ENCODE results near the gene HSD17B3. TPM values are rescaled to one million over a fixed set of nuclear protein-coding genes. Genes with fewer than 3 reads are reported as not detected.

Gene HSD17B3
- total and polyA plus RNA-seq, 10 of the 15 experiments (the other 5 are each of a cell fraction or from before 2014, with no cell fraction given), result not detected

DNA sequence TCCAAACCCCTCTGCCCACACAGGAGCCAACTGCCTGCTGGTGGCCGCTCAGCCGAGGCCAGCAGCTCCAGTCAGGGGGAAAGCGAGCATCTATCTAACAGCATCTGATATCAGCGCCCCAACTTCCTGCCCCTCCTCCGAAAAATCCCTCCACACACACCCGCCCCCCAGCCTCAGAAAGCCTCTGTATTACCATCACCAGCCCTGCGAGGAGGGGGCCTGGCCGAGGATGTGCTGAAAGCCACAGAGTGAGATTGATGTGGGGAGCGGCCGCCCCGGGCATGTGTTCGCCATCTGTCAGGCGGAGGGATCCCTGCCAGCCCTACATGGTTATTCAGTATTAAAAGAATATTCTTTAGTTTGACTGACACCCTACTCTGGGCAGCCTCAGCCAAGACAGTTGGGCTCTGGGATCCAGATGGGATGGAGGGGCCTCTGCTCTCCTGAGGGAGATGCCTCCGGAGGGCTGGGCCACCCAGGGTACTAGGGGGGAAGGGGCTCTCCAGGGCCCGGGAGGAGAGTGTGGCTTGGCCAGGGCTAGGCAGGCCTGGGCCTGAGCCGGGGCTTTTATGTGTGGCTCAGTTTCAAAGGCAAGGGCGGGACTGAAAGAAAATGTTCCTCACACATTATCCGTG is 98.0 kb downstream of the HSD17B3 start (continued):
- TF ChIP-seq PBX3 (IDR thresholded peaks at IDR 0.05; ENCODE audit: insufficient replicate concordance, low read depth, low read length), result no peak

DNA sequence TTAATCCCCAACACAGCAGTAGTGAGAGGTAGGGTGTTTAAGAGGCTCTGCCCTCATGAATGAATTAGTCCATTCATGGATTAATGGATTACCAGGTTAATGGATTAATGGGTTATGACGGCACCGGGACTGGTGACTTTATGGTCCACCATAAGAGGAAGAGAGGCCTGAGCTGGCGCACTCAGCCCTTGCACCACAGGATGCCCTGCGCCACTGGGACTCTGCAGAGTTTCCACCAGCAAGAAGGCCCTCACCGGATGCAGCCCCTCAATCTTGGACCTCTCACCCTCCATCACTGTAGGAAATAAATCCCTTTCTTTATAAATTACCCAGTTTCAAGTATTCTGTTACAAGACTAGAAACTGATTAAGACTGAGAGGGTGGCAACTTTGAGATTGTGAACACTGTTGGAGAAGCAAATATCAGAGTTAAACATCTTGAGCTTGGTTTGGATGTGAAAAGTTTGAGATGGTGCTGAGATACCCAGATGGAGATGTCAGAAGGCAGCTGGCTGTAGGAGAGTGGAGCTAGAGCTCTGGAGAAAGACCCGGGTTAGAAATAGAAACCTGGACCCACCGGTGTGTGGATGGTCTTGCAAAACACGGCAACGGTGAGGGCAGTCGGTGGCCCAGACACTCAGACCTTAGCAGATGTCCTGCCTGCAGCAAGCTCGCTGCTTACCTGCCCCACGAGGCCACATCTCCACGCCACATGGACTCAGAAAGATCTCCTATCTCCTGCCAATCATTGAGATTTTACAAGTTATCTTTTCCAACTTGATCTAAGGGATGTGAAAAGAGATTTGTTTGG is 98.8 kb downstream of the HSD17B3 start:
- SMC1A ChIA-PET (ENCODE audit: uncharacterized antibody, unreplicated experiment), result interaction anchor here (0.6 kb wide), 1 partner anchor 876 kb away, joined by 3 read pairs; no protein-coding TSS in a partner anchor
- H3K36me3 ChIP-seq (ENCODE audit: control insufficient read depth in 2 of 2, insufficient read depth in 2 of 2, low read length in 1 of 2), result no peaks in the 10 kb centered on the region
- TF ChIP-seq ATF3 (IDR thresholded peaks at IDR 0.05; ENCODE audit: borderline replicate concordance, extremely low read depth, low read depth, low read length), result no peak
- TF ChIP-seq, protein P1, sequence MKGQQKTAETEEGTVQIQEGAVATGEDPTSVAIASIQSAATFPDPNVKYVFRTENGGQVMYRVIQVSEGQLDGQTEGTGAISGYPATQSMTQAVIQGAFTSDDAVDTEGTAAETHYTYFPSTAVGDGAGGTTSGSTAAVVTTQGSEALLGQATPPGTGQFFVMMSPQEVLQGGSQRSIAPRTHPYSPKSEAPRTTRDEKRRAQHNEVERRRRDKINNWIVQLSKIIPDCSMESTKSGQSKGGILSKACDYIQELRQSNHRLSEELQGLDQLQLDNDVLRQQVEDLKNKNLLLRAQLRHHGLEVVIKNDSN (IDR thresholded peaks at IDR 0.05; ENCODE audit: borderline replicate concordance, extremely low read length, insufficient read depth, low read depth, low read length), result no peak
- TF ChIP-seq ZNF24 (IDR thresholded peaks at IDR 0.05), result no peak
- TF ChIP-seq RELA (IDR thresholded peaks at IDR 0.05; ENCODE audit: borderline replicate concordance, partially characterized antibody), result no peak
- TF ChIP-seq SMARCA5 (IDR thresholded peaks at IDR 0.05), result no peak
- TF ChIP-seq ZNF384 (IDR thresholded peaks at IDR 0.05; ENCODE audit: borderline replicate concordance, low read depth, low read length), result no peak
- TF ChIP-seq PML (IDR thresholded peaks at IDR 0.05; ENCODE audit: low read length), result no peak
- TF ChIP-seq STAT3 (IDR thresholded peaks at IDR 0.05; ENCODE audit: low read depth, low read length), result no peak
- TF ChIP-seq SIX5 (IDR thresholded peaks at IDR 0.05; ENCODE audit: low read depth, low read length, severe bottlenecking), result no peak
- H4K20me1 ChIP-seq (ENCODE audit: control insufficient read depth, insufficient read depth), result no peaks in the 10 kb centered on the region
- intact Hi-C loops (cut with micrococcal nuclease; ENCODE audit: unreplicated experiment), result no loop called here
- no peak overlapping the region for H3K4me3 ChIP-seq
- FAIRE-seq (no peak), DNase-seq (ENCODE audit: low read depth, low spot score) (no peak), ATAC-seq (no peak)
- POLR2A ChIA-PET, result no interaction called here
- 58% methylated on average over 13 of the region's 13 CpGs for WGBS (ENCODE audit: insufficient coverage, insufficient replicate concordance, low lambda C conversion rate, missing lambda C conversion rate)
- CTCF ChIA-PET, result interaction anchor here (1.1 kb wide), 1 partner anchor 15 kb away, joined by 3 read pairs; no protein-coding TSS in a partner anchor
- H3K4me2 ChIP-seq (ENCODE audit: control insufficient read depth, insufficient read depth), result no peak overlapping the region
- no peaks in the 10 kb centered on the region for H3K27me3 ChIP-seq (replicated peaks in 1 of 2; ENCODE audit: control insufficient read depth in 2 of 2, insufficient read depth in 2 of 2, low read length in 1 of 2)
- H3K9me3 ChIP-seq (replicated peaks; ENCODE audit: control insufficient read depth, insufficient read depth, low read length), result no peaks in the 10 kb centered on the region; the same call in 2 of the 3 replicates
- BruUV-seq (replicated peaks), result no TSS peak
- no peak overlapping the region for H2AFZ ChIP-seq (ENCODE audit: control insufficient read depth, low read depth, low read length)
- in situ Hi-C loops (cut with MboI), result loop anchor here (25.0 kb wide), 1 partner anchor 1516 kb away; no protein-coding TSS in a partner anchor
- no peak overlapping the region for H3K27ac ChIP-seq (ENCODE audit: control insufficient read depth, insufficient read depth)
- RAD21 ChIA-PET (ENCODE audit: unreplicated experiment), result no interaction called here
- H3K4me1 ChIP-seq (ENCODE audit: control insufficient read depth, insufficient read depth, low read length), result no peaks in the 10 kb centered on the region
- H3K79me2 ChIP-seq (ENCODE audit: control insufficient read depth, insufficient read depth, low read length), result no peaks in the 10 kb centered on the region
- H3K9ac ChIP-seq (ENCODE audit: control insufficient read depth, insufficient read depth, low read length), result no peak overlapping the region
